Cardiac muscle cell (in vitro differentiated cells and primary cell): Measurements from ENCODE around the gene TMEM121. TPM values are rescaled to one million over a fixed set of nuclear protein-coding genes. Genes with fewer than 3 reads are reported as not detected.
"Not testable (repeated sequence)": the region's sequence is repeated elsewhere in the genome, so short reads cannot be mapped to it uniquely, and the experiment has no call there.

Experiments used
- DNase-seq, 2 donors: peaks; one replicate each; pipeline versions ENCODE4 v3.0.0 to v3.0.0-alpha.2; 2010 to 2017; ENCODE audit warnings: low read depth in 1 of 2, low spot score in 1 of 2
- H3K27ac ChIP-seq: fragments of 200-600 bp; sonication (generic); 2 replicates; pipeline ENCODE4 v1.5.1; 2016
- H3K27me3 ChIP-seq: fragments of 200-600 bp; sonication (generic); 2 replicates; pipeline ENCODE4 v1.6.0; 2016; ENCODE audit warnings: control low read depth
- H3K36me3 ChIP-seq: fragments of 200-600 bp; sonication (generic); 2 replicates; pipeline ENCODE4 v1.5.1; 2016; ENCODE audit warnings: control low read depth
- H3K4me1 ChIP-seq: fragments of 200-600 bp; sonication (generic); 2 replicates; pipeline ENCODE4 v1.8.1; 2017; ENCODE audit warnings: low read depth, mild to moderate bottlenecking, mixed run types
- H3K4me3 ChIP-seq: fragments of 200-600 bp; sonication (generic); 2 replicates; pipeline ENCODE4 v1.5.1; 2016; ENCODE audit warnings: mild to moderate bottlenecking
- H3K9me3 ChIP-seq: fragments of 200-600 bp; sonication (generic); 2 replicates; pipeline ENCODE4 v1.5.1; 2017; ENCODE audit warnings: low read depth, mild to moderate bottlenecking, control low read depth
- CTCF ChIP-seq: IDR thresholded peaks from 2 replicates; pipeline ENCODE4 v1.5.1; 2012; ENCODE audit warnings: low read depth, mild to moderate bottlenecking, low read length
- polyA plus RNA-seq: library from polyadenylated mRNA; unstranded; fragments of >200 nt; fragmentation: Nextera tagmentation; extraction: Ambion mirVana; gene quantifications from 2 replicates; pipeline ENCODE4 v1.2.1, GENCODE V29; 2016
- total RNA-seq: library from RNA; depleted of rRNA; stranded (reverse); fragments of >200 nt; gene quantifications from 2 replicates; pipeline ENCODE4 v1.2.3, GENCODE V29; 2016

The TMEM121 gene
- total and polyA plus RNA-seq, 2 experiments from 2014 or later, result 4.4 to 8.8 TPM

- no peak for TF ChIP-seq CTCF
- no peaks in the 10 kb centered on the region for H3K27me3 ChIP-seq
- no peaks in the 10 kb centered on the region for H3K4me1 ChIP-seq
- DNase-seq, result no peak
- no peak overlapping the region for H3K27ac ChIP-seq
- H3K36me3 ChIP-seq, result no peaks in the 10 kb centered on the region
- H3K4me3 ChIP-seq, result no peak overlapping the region
- H3K9me3 ChIP-seq, result no peaks in the 10 kb centered on the region
Measured at GRCh38 chr14:105578070-105578469, 51.7 kb downstream of the TMEM121 start.

- not testable (repeated sequence) for H3K9me3 ChIP-seq, H3K36me3 ChIP-seq, H3K4me1 ChIP-seq, H3K27me3 ChIP-seq, DNase-seq, H3K27ac ChIP-seq, H3K4me3 ChIP-seq
Measured at GRCh38 chr14:105579221-105579620, 52.8 kb downstream of the TMEM121 start.

Other genes starting within 250 kb of the TMEM121 start
- gene BRF1, start 225.6 kb upstream of the TMEM121 start, total RNA-seq, result 43.9 and 82.2 TPM in 2 replicates
- gene BRF1, start 225.6 kb upstream of the TMEM121 start, polyA plus RNA-seq, result 22.2 and 26.6 TPM in 2 replicates
- 96.3 and 144 TPM in 2 replicates for gene PACS2, start 211.8 kb upstream of the TMEM121 start, total RNA-seq
- gene PACS2, start 211.8 kb upstream of the TMEM121 start, polyA plus RNA-seq, result 66.1 and 79.1 TPM in 2 replicates
- 2.5 and 3.7 TPM in 2 replicates for gene TEX22, start 128.0 kb upstream of the TMEM121 start, total RNA-seq
- gene TEX22, start 128.0 kb upstream of the TMEM121 start, polyA plus RNA-seq, result 3.0 and 4.1 TPM in 2 replicates
- gene MTA1, start 106.8 kb upstream of the TMEM121 start, total RNA-seq, result 136 and 208 TPM in 2 replicates
- gene MTA1, start 106.8 kb upstream of the TMEM121 start, polyA plus RNA-seq, result 110 and 149 TPM in 2 replicates
- gene CRIP2, start 51.8 kb upstream of the TMEM121 start, total RNA-seq, result 804 and 1,173 TPM in 2 replicates
- gene CRIP2, start 51.8 kb upstream of the TMEM121 start, polyA plus RNA-seq, result 1,364 and 1,845 TPM in 2 replicates
- 46.9 and 51.1 TPM in 2 replicates for gene CRIP1, start 39.7 kb upstream of the TMEM121 start, total RNA-seq
- 196 and 203 TPM in 2 replicates for gene CRIP1, start 39.7 kb upstream of the TMEM121 start, polyA plus RNA-seq
- gene TEDC1, start 35.3 kb upstream of the TMEM121 start, total RNA-seq, result 32.0 and 33.0 TPM in 2 replicates
- gene TEDC1, start 35.3 kb upstream of the TMEM121 start, polyA plus RNA-seq, result 27.4 and 27.6 TPM in 2 replicates